NAMALWA (cell line): ENCODE measurements around the gene PCMT1.
"Not testable (repeated sequence)": the region's sequence is repeated elsewhere in the genome, so short reads cannot be mapped to it uniquely, and the experiment has no call there.

Source experiments
- DNase-seq: peaks from one replicate; pipeline ENCODE4 v3.0.0-alpha.2; 2015; ENCODE audit warnings: low spot score

Gene PCMT1

GRCh38 chr6:149750136-149750609, 632 bp downstream of the PCMT1 start:
- DNase-seq, result peak; percentile 69

GRCh38 chr6:149751239-149751638, 1.7 kb downstream of the PCMT1 start:
- DNase-seq, result no peak

- not testable (repeated sequence) for DNase-seq
Observed at GRCh38 chr6:149751920-149752319, 2.4 kb downstream of the PCMT1 start.

GRCh38 chr6:149752600-149753373, 3.2 kb downstream of the PCMT1 start:
- no peak for DNase-seq

GRCh38 chr6:149753374-149753637, 3.8 kb downstream of the PCMT1 start:
- DNase-seq, result not testable (repeated sequence)

GRCh38 chr6:149754548-149754947, 5.0 kb downstream of the PCMT1 start:
- no peak for DNase-seq

GRCh38 chr6:149755300-149756260, 6.0 kb downstream of the PCMT1 start:
- no peak for DNase-seq

GRCh38 chr6:149756261-149756636, 6.7 kb downstream of the PCMT1 start:
- no peak for DNase-seq

GRCh38 chr6:149761438-149761837, 11.9 kb downstream of the PCMT1 start:
- DNase-seq, result peak; percentile 43

- no peak for DNase-seq
Observed at GRCh38 chr6:149763866-149764265, 14.3 kb downstream of the PCMT1 start.

GRCh38 chr6:149766156-149766769, 16.7 kb downstream of the PCMT1 start:
- DNase-seq, result no peak

- DNase-seq, result no peak
Observed at GRCh38 chr6:149769676-149770075, 20.1 kb downstream of the PCMT1 start.

- no peak for DNase-seq
Observed at GRCh38 chr6:149771185-149771584, 21.6 kb downstream of the PCMT1 start.

GRCh38 chr6:149771925-149772324, 22.4 kb downstream of the PCMT1 start:
- DNase-seq, result no peak

GRCh38 chr6:149777624-149778023, 28.1 kb downstream of the PCMT1 start:
- DNase-seq, result no peak

GRCh38 chr6:149779644-149779963, 30.1 kb downstream of the PCMT1 start:
- DNase-seq, result no peak

GRCh38 chr6:149781715-149782114, 32.2 kb downstream of the PCMT1 start:
- DNase-seq, result no peak

GRCh38 chr6:149782337-149782736, 32.8 kb downstream of the PCMT1 start:
- no peak for DNase-seq

GRCh38 chr6:149783551-149783950, 34.0 kb downstream of the PCMT1 start:
- DNase-seq, result no peak

- no peak for DNase-seq
Observed at GRCh38 chr6:149806127-149806526, 56.6 kb downstream of the PCMT1 start.

- no peak for DNase-seq
Observed at GRCh38 chr6:149809798-149810197, 60.3 kb downstream of the PCMT1 start.

- DNase-seq, result no peak
Observed at GRCh38 chr6:149813351-149813750, 63.8 kb downstream of the PCMT1 start.

- no peak for DNase-seq
Observed at GRCh38 chr6:149815788-149816187, 66.2 kb downstream of the PCMT1 start.
